ENCODE results near the gene GRAMD2B.

DNA sequence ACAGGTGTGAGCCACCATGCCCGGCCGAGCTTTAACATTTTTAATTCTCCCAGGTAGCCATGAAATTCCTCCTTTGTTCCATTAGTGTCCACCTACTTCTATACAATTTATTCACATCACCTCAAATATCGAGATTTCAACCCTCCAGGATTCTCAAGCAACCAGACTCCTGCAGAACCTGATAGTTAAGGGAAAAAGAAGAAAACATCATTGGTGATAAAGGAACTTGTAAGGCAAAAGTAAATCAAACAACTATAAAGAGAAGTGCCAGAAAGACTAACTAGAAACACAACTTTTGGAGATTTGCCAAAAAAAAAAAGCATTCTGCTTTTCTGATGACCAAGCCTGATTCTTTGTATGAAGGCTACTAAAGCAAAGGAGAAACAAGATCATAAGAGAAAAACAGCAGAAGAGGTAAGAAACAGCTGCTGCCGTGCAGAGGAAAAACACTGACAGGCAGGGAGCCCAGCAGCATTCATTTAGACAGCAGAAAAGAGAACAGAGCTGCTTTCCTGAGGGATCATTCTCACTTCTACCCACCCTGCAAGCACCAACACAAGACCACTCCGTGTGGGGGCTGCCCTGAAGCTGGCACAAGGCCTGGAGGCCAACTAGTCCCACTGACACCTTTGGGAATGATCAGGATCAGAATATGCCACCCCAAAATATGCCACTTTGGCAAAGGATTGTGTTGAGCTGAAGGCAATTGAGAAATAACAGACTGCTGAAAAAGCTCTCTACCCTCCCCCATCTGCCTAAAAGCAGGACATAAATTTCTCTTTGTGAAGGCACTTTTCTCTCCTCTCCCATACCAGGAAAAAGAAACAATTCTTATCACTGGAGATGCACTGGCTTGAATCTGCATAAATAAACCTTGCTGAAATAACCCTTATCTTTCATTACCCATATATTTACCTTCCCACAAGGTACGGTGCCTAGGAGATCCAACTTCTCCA, 96.7 kb downstream of the GRAMD2B start:
- TF ChIP-seq, protein P1, sequence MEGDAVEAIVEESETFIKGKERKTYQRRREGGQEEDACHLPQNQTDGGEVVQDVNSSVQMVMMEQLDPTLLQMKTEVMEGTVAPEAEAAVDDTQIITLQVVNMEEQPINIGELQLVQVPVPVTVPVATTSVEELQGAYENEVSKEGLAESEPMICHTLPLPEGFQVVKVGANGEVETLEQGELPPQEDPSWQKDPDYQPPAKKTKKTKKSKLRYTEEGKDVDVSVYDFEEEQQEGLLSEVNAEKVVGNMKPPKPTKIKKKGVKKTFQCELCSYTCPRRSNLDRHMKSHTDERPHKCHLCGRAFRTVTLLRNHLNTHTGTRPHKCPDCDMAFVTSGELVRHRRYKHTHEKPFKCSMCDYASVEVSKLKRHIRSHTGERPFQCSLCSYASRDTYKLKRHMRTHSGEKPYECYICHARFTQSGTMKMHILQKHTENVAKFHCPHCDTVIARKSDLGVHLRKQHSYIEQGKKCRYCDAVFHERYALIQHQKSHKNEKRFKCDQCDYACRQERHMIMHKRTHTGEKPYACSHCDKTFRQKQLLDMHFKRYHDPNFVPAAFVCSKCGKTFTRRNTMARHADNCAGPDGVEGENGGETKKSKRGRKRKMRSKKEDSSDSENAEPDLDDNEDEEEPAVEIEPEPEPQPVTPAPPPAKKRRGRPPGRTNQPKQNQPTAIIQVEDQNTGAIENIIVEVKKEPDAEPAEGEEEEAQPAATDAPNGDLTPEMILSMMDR (IDR thresholded peaks at IDR 0.05; ENCODE audit: insufficient read depth, low read depth, low read length): no peak
- TF ChIP-seq EZH2 (IDR thresholded peaks at IDR 0.05; ENCODE audit: insufficient read depth, low read length): no peak
